HL-60 (cell line): ENCODE results near the gene TMC3.

Experiments
- DNase-seq, 2 experiments: peaks; one replicate each; pipeline ENCODE4 v3.0.0-alpha.2; 2010 to 2020; ENCODE audit warnings: low read depth in 1 of 2, low spot score in 1 of 2
- H3K27ac ChIP-seq: fragments of 250-450 bp; sonication (Bioruptor Pico); replicated peaks from 2 replicates; pipeline ENCODE4 v1.5.1; 2020; ENCODE audit warnings: mild to moderate bottlenecking, moderate library complexity
- H3K27me3 ChIP-seq: fragments of 250-450 bp; sonication (Bioruptor Pico); 2 replicates; pipeline ENCODE4 v1.5.1; 2021; ENCODE audit warnings: mild to moderate bottlenecking, moderate library complexity; ENCODE audit not compliant: insufficient read depth, poor library complexity, severe bottlenecking
- H3K4me3 ChIP-seq: replicated peaks from 2 replicates; pipeline ENCODE4 v1.5.1; 2011; ENCODE audit warnings: mild to moderate bottlenecking, control low read depth, low read length; ENCODE audit not compliant: insufficient read depth
- GABPA ChIP-seq: IDR thresholded peaks from 2 replicates; pipeline ENCODE4 v1.6.1; 2012; ENCODE audit warnings: low read depth
- POLR2AphosphoS5 ChIP-seq: IDR thresholded peaks from 2 replicates; pipeline ENCODE4 v1.6.1; 2012; ENCODE audit warnings: low read depth
- SPI1 ChIP-seq: IDR thresholded peaks from 2 replicates; pipeline ENCODE4 v1.6.1; 2012; ENCODE audit warnings: low read depth, mild to moderate bottlenecking, borderline replicate concordance
- TF ChIP-seq, protein P1 (sequence below): IDR thresholded peaks from one replicate; pipeline ENCODE4 v1.5.1; 2011; ENCODE audit warnings: low read length, control low read depth, inconsistent platforms; ENCODE audit not compliant: insufficient read depth
- TF ChIP-seq, protein P2 (sequence below): IDR thresholded peaks from 2 replicates; pipeline ENCODE4 v1.6.1; 2012; ENCODE audit warnings: low read depth; ENCODE audit not compliant: insufficient replicate concordance

TMC3 gene

DNA sequence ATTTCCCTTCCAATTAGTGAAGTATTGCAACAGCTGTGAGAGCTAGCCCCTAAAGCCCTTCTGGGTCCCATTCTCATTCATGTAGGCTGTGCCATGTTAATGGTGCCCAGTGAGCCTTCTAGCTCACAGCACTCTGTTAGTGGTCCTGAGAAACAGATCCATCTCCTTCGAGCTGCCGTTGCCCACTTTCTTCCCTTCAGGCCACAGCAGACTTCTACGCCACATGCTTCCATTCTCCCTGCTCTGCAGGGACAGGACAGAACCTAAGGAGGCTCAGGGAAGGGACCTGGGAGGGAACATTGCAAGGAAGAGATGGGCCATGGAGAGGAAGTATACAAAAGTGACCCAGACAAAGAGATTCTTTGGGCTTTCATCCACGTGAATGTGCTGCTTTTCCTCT, 38.4 kb downstream of the TMC3 start:
- no peak overlapping the region for H3K4me3 ChIP-seq
- no peak overlapping the region for H3K27ac ChIP-seq
- TF ChIP-seq GABPA (no peak), SPI1 (no peak), POLR2AphosphoS5 (no peak)
- TF ChIP-seq, protein P1, sequence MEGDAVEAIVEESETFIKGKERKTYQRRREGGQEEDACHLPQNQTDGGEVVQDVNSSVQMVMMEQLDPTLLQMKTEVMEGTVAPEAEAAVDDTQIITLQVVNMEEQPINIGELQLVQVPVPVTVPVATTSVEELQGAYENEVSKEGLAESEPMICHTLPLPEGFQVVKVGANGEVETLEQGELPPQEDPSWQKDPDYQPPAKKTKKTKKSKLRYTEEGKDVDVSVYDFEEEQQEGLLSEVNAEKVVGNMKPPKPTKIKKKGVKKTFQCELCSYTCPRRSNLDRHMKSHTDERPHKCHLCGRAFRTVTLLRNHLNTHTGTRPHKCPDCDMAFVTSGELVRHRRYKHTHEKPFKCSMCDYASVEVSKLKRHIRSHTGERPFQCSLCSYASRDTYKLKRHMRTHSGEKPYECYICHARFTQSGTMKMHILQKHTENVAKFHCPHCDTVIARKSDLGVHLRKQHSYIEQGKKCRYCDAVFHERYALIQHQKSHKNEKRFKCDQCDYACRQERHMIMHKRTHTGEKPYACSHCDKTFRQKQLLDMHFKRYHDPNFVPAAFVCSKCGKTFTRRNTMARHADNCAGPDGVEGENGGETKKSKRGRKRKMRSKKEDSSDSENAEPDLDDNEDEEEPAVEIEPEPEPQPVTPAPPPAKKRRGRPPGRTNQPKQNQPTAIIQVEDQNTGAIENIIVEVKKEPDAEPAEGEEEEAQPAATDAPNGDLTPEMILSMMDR, result no peak
- TF ChIP-seq, protein P2, sequence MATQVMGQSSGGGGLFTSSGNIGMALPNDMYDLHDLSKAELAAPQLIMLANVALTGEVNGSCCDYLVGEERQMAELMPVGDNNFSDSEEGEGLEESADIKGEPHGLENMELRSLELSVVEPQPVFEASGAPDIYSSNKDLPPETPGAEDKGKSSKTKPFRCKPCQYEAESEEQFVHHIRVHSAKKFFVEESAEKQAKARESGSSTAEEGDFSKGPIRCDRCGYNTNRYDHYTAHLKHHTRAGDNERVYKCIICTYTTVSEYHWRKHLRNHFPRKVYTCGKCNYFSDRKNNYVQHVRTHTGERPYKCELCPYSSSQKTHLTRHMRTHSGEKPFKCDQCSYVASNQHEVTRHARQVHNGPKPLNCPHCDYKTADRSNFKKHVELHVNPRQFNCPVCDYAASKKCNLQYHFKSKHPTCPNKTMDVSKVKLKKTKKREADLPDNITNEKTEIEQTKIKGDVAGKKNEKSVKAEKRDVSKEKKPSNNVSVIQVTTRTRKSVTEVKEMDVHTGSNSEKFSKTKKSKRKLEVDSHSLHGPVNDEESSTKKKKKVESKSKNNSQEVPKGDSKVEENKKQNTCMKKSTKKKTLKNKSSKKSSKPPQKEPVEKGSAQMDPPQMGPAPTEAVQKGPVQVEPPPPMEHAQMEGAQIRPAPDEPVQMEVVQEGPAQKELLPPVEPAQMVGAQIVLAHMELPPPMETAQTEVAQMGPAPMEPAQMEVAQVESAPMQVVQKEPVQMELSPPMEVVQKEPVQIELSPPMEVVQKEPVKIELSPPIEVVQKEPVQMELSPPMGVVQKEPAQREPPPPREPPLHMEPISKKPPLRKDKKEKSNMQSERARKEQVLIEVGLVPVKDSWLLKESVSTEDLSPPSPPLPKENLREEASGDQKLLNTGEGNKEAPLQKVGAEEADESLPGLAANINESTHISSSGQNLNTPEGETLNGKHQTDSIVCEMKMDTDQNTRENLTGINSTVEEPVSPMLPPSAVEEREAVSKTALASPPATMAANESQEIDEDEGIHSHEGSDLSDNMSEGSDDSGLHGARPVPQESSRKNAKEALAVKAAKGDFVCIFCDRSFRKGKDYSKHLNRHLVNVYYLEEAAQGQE, result no peak
- no peaks in the 10 kb centered on the region for H3K27me3 ChIP-seq
- no peak for DNase-seq

DNA sequence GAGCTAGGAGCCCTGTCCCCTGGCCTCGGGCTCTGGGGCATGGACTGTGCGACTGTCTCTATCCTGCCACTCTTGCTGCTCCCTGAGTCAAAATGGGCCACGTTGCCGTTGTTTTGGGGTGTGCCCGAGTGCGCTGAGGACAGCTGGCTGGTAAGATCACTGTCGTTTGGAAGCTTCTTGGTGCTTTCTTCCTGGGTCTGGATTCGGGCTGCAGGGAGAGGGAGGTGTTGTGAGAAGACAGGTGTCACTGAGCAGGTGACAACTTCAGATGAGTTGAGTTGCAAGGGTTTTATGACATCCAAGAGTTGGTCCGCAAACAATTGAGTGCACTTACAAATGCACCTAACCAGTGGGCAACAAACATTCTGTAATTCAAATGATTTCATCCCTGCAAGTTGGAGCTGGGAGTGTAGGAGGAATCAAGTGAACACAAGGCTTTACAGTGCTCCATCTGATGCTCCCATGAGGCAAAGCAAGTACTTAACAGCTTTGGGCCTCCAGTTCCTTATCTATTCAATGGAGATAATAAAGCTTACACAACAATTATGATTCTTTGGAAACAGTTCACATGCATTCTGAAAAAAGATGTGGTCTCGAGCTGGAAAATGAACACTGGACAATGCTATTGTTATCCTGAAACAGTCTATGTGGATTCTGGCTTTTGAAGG, 39.1 kb downstream of the TMC3 start:
- DNase-seq, result no peak
- Histone ChIP-seq H3K27ac (no peak overlapping the region), H3K27me3 (no peaks in the 10 kb centered on the region), H3K4me3 (no peak overlapping the region)
- TF ChIP-seq, protein P1, result no peak
- TF ChIP-seq SPI1 (no peak), POLR2AphosphoS5 (no peak), GABPA (no peak)
- TF ChIP-seq, protein P2, result no peak

GRCh38 chr15:81333363-81333762, 40.6 kb downstream of the TMC3 start:
- TF ChIP-seq POLR2AphosphoS5 (no peak), GABPA (no peak), SPI1 (no peak)
- TF ChIP-seq, protein P2, result no peak
- TF ChIP-seq, protein P1, result no peak
- Histone ChIP-seq H3K4me3 (no peak overlapping the region), H3K27me3 (no peaks in the 10 kb centered on the region), H3K27ac (no peak overlapping the region)
- no peak for DNase-seq
